ENCODE results near the gene INTS4.
A peak's percentile ranks its signal among the peaks of the same experiment; 100 is the strongest.
"Not testable (repeated sequence)": the region's sequence is repeated elsewhere in the genome, so short reads cannot be mapped to it uniquely, and the experiment has no call there.

The INTS4 gene

DNA sequence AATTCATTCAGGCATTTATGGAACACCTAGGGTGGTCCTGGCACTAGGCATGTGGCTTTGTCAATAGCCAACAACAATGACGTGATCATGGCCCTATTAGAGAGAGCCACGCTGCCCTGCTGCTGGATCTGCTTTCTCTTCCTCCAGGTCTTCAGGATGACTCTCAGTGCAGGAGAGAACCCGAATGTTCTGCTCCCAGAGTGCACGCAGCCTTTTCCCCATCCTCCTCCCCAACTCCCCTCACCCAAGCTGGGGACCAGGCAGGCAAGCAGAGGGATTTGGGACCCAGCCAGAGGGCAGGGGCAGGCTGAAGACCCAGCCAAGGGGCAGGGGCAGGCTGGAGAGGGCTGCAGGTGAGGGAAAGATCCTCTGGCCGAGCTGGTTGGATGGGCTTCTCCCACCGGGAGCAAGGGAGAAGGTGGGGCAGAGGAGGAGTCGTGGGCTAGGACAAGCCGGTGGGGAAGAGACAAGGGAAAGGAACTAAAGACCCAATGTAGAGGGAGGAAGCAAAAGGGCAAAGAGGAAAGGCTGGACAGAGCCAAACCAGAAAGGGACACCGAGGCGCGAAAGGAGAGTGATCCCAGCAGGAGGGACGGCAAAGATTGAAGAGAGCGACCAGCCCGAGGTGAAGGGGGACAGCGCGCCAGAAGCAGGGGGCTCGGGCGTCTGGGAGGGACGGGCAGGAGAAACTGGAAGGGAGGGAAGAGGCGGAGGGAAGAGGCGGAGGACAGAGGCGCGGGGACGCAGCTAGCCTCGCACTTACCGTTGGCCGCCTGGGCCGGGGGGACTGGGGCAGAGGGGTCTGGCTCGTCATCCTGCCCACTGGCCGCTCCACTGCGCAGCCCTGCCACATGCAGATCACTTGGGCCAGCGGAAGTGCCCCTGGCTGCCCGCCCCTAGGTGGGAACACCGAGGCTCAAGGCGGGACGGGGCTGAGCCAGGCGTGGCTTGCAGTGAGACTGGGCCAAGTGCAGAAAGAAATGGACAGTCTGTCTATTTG lies 28.2 kb upstream of the INTS4 start, which contains the start of gene KCTD14:
Gene KCTD14 (minus strand): TSS at position 880 of the 1,000 bp plus-strand sequence. CDS start 27 bp downstream, at position 853.
- no peak for DNase-seq (ENCODE audit: low spot score)

- DNase-seq (ENCODE audit: low spot score), result no peak
These were observed 27.1 kb upstream of the INTS4 start for GRCh38 chr11:78021611-78022010.

DNA sequence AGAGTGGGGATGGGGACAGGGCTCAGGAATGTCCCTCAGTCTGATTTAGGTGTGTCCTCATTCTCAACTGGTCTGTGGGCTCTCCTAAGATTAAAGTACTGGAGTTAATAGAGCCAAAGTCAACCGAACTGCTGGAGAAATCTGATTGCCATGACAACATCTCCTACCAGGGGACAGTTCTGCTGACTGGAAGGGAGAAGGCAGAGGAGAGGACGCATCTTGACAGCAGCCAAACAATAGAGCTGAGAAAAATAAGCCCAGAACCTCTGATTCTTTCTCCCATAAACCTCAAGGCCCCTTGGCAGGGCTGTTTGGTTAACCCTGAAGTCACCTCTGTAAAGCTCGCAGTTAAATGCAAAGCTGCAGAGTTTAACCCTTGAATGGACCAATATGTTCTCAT lies 25.8 kb upstream of the INTS4 start:
- no peak for DNase-seq (ENCODE audit: low spot score)

DNA sequence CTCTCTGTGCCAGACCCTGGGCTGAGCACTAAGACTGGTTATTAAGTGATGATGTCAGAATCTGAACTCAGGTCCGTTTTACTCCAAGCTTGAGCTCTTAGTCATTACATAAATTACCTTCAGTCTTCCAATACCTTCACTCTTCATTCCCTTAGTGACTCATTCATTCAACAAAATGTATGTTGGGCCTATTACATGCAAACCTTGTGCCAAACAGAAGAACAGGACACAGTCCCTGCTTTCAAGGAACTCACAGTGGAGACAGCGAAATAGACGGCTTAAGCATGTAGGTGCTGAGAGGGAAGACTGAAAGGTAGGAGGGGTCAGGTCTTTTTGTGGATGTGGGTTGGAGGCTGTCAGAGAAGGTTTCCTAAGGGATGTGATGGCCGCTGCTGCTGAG lies 25.3 kb upstream of the INTS4 start:
- DNase-seq (ENCODE audit: low spot score), result no peak

DNA sequence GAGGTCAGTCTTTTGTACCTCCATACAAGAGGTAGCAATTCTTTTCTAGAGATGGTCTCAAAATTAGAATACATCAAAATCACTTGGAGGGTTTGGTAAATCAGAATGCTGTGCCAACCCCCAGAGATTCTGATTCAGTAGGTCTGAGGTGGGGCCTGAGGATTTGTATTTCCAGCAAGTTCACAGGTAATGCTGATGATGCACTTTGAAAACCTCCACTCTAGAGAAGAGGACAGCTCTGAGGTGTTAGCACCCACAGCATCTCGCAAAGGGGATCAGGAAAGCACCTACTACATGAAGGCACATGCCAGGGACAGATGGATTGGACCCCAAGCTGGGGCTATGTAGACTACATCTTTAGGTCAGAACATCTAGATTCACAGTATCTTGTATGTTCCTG lies 21.4 kb upstream of the INTS4 start:
- no peak for DNase-seq (ENCODE audit: low spot score)

GRCh38 chr11:78014937-78015520 lies 20.6 kb upstream of the INTS4 start:
- not testable (repeated sequence) for DNase-seq (ENCODE audit: low spot score)

DNA sequence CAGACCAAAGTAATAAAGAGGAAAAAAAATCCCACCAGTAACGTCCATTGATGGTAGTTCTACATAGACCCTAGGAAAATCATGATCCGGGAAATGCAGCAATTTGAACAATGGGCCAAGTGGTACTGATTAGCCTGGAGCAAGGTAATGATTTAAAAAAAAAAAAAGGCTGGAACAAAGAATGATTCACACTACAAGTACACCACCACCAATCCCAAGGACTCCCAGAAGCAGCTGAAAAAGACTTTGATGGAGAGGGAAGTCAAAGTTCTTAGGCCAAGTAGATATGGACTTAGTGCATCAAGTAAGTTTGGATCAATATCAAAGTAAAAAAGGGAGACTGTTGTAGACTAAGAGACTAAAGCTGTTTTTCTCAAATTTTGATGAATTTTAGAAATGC lies 16.8 kb upstream of the INTS4 start:
- DNase-seq (ENCODE audit: low spot score), result no peak

- no peak for DNase-seq (ENCODE audit: low spot score)
These were observed 16.3 kb upstream of the INTS4 start for GRCh38 chr11:78010755-78011154.

- no peak for DNase-seq (ENCODE audit: low spot score)
These were observed 15.8 kb upstream of the INTS4 start for GRCh38 chr11:78010304-78010703.

DNA sequence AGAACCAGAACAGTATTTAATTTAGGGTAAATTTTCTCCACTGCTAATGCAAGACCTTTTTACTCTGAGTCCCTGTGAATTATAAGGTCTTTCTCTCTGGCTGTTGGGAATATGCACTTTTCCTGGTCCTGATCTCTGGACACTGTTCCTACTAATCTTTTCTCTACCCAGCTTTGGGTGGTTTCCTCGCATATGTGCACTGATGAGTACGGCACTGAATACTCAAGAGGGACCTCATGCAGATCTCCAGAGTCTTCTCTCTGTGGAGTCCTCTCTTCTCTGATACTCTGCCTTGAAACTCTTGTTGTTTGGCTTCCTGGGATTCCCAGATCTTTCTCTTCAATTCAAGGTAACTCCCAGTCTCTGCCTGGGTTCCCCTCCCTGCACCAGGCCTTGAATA lies 14.6 kb upstream of the INTS4 start:
- DNase-seq (ENCODE audit: low spot score), result no peak

DNA sequence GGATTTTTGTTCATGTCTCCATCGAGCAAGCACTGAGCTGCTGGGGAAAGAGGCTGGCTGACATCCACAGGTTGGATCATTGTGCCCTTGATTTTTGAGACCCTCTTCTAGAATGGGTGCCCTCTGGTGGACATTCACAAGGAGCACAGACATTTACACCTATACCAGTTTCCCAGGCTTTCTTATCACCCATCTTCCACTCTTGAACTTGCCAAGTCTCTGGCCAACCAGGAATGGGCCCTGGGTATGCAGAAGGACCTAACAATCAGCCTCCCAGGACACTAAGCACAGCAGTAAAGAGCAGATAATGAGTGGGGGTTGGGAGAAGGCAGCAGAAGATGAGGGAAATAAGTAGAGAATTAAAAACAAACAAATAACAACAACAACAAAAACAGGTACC lies 5.7 kb upstream of the INTS4 start:
- DNase-seq (ENCODE audit: low spot score), result peak; percentile 70

DNA sequence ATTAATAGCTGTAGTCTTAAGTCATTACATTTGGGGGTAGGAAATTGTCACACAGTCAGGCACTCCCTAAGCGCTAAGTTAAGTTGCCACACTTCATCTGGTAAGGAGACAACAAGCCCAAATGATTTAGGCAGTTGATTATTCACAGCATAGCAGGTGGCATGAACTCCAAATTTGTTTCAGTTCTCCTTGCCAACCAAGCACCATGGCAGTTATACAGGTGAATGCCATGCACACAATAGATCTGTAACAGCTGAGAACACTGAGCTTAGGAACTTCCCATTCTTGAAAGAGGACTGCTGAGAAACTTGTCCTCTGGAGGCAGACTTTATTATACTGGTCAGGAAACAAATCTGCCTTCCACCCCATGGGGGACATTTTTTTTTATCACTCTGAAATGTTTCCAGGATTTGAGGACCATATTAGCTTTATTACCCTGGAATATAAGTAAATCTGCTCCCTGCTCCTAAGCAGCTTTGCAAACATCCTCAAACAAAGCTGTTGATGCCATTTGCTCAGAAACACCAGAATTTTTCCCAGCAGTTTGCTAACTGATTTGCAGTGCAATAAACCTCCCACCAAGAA lies 5.1 kb upstream of the INTS4 start:
- DNase-seq (ENCODE audit: low spot score), result no peak

GRCh38 chr11:77993902-77994301 lies 566 bp downstream of the INTS4 start:
- no peak for DNase-seq (ENCODE audit: low spot score)

DNA sequence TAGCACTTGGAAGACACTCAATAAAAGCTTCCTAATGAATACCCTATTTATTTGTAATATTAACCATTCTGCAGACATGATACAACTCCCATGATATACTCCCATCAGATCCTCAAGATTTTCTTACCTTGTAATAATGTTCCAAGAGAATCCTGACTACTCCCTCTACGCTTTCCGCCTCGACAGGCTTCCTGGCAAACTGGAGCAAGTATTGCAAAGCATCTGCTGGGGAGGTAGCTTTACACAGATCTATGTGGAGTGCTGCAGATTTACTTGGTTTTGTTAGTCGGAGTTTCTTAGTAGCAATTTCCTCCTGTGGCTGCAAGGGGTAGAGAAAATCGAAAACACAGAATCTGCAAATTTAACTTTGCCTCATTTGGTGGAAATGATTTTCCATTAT lies 3.5 kb downstream of the INTS4 start:
- no peak for DNase-seq (ENCODE audit: low spot score)

GRCh38 chr11:77986456-77986855 lies 8.0 kb downstream of the INTS4 start:
- not testable (repeated sequence) for DNase-seq (ENCODE audit: low spot score)

GRCh38 chr11:77981346-77981947 lies 13.0 kb downstream of the INTS4 start:
- DNase-seq (ENCODE audit: low spot score), result no peak

DNA sequence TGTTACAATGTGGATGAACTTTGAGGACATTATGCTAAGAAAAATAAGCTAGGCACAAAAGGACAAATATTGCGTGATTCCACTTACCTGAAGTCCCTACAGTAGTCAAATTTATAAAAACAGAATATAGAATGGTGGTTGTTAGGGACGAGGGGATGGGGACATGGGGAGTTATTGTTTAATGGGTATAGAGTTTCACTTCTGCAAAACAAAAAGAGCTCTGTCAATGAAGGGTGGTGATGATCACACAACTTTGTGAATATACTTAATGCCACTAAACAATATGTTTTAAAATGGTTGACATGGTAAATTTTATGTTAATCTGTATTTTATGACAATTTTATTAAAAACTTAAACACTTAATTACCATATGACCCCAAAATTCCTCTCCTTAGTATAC lies 26.1 kb downstream of the INTS4 start:
- no peak for DNase-seq (ENCODE audit: low spot score)

- DNase-seq (ENCODE audit: low spot score), result no peak
These were observed 26.7 kb downstream of the INTS4 start for GRCh38 chr11:77967753-77968152.

DNA sequence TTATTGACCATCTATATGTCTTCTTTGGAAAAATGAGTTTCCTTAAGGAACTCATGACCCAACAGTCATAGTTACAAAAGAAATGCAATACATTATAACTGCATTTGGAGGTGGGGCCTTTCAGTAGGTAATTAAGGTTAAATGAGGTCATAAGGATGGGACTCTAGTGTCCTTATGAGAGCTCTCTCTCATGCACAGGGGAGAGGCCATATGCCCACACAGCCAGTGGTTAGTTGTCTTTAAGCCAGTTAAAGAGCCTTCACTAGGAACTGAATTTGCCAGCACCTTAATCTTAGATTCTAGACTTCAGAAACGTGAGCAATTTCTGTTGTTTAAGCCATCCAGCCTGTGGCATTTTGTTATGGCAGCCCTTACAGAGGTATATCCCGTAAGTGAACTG lies 27.3 kb downstream of the INTS4 start:
- DNase-seq (ENCODE audit: low spot score), result no peak

- DNase-seq (ENCODE audit: low spot score), result no peak
These were observed 28.1 kb downstream of the INTS4 start for GRCh38 chr11:77966338-77966737.

DNA sequence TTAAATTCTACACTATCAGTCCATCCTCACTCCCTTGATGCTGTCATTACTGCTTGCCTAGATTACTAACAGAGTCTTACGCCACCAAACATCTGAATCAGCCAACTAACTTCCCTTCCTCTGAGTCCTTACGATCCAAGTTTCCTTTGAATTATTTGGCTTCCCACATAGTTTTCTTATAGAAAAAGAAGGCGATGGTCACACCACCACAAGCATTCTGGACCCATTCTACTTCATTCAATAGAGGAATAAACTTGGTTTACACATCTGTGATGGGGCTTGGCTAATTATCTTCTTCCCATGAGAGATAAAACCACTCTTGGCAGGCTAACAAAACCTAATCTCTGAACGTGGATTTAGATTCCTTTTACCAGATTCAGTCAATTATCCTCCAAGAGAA lies 35.0 kb downstream of the INTS4 start:
- DNase-seq (ENCODE audit: low spot score), result peak; percentile 51

DNA sequence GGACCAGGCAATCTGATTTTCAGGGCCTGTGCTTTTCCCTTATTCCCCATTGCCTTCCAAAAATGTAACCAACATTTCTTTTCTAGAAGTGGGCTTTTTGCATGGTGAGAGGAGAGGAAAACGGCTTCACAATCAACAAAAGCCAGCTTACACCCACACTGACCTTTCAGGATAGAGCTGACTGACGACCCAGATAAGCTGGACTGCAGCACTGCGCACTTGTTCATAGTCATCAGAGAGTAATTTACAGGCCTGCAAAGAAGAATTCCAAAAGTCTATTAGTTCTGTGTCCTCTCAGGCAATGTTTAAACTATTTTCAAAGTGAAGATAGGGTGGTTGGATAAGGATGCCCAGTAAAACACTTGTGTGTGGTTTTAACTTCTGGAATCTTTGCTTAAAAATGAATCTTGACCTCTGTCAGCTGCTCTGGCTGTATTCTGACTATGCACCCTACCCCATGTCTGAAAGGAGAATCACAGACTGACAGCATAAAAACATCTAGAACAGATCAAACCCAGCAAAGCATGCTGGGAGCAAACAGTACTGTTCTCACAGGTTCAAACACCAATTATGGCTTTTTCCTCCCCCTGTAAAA lies 35.8 kb downstream of the INTS4 start:
- not testable (repeated sequence) for DNase-seq (ENCODE audit: low spot score)

Data from D341Med (cell line).